ENCODE results near the gene GPC5.

GRCh38 chr13:91456837-91457236 is 58.4 kb downstream of the GPC5 start:
- TF ChIP-seq, protein P1, sequence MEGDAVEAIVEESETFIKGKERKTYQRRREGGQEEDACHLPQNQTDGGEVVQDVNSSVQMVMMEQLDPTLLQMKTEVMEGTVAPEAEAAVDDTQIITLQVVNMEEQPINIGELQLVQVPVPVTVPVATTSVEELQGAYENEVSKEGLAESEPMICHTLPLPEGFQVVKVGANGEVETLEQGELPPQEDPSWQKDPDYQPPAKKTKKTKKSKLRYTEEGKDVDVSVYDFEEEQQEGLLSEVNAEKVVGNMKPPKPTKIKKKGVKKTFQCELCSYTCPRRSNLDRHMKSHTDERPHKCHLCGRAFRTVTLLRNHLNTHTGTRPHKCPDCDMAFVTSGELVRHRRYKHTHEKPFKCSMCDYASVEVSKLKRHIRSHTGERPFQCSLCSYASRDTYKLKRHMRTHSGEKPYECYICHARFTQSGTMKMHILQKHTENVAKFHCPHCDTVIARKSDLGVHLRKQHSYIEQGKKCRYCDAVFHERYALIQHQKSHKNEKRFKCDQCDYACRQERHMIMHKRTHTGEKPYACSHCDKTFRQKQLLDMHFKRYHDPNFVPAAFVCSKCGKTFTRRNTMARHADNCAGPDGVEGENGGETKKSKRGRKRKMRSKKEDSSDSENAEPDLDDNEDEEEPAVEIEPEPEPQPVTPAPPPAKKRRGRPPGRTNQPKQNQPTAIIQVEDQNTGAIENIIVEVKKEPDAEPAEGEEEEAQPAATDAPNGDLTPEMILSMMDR (IDR thresholded peaks at IDR 0.05 in 4 of 5, conservative IDR thresholded peaks at IDR 0.05 in 1 of 5): no peak
- no peak for TF ChIP-seq POLR2A (IDR thresholded peaks at IDR 0.05)

Data from gastrocnemius medialis (tissue), 4 donors.